Measurements from ENCODE around the gene TECPR1. TPM values are rescaled to one million over a fixed set of nuclear protein-coding genes. Genes with fewer than 3 reads are reported as not detected.

TECPR1 gene
- total RNA-seq, 4 donors from 2014 or later, result 19.6 to 61.8 (median 26.3) TPM

DNA sequence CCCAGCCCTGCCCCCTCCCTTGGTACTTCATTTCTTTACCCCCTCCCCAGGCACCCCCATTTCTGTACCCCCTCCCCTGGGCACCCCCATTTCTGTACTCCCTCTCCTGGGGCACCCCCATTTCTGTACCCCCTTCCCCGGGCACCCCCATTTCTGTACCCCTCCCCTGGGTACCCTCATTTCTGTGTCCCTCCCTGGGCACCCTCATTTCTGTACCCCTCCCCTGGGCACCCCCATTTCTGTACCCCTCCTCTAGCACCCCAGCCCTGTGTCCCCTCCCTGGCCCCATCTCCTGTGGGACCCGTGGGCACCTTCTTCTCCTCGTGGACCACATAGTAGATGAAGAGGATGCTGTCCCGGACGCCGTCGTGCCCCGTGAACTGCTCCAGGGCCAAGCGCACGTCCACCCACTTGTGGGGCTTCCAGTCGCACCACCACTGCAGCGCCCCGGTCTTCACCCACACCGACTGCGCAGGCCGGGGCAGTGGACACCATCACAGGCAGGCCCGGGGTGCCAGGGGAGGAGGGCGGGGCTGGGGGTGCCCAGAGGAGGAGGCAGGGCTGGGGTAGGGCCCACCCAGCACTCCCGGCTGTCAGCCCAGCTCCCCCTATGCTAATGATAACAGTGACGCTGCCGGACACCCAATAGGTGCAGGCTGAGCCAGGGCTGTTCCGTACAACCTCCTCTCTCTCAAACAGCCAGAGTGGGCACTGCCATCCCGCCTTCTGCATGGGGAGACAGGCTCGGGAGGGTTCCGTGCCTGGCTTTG, 20.4 kb downstream of the TECPR1 start:
- Histone ChIP-seq H3K4me1 (no peaks in the 10 kb centered on the region), H3K9me3 (no peaks in the 10 kb centered on the region), H3K36me3 (peaks cover 0 to 9% of the 10 kb centered on the region in 2 donors), H3K27me3 (no peaks in the 10 kb centered on the region), H3K4me3 (replicated peaks in 1 of 3) (no peak overlapping the region), H3K27ac (no peak overlapping the region)
- DNase-seq, result no peak
- TF ChIP-seq, protein P1, sequence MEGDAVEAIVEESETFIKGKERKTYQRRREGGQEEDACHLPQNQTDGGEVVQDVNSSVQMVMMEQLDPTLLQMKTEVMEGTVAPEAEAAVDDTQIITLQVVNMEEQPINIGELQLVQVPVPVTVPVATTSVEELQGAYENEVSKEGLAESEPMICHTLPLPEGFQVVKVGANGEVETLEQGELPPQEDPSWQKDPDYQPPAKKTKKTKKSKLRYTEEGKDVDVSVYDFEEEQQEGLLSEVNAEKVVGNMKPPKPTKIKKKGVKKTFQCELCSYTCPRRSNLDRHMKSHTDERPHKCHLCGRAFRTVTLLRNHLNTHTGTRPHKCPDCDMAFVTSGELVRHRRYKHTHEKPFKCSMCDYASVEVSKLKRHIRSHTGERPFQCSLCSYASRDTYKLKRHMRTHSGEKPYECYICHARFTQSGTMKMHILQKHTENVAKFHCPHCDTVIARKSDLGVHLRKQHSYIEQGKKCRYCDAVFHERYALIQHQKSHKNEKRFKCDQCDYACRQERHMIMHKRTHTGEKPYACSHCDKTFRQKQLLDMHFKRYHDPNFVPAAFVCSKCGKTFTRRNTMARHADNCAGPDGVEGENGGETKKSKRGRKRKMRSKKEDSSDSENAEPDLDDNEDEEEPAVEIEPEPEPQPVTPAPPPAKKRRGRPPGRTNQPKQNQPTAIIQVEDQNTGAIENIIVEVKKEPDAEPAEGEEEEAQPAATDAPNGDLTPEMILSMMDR (IDR thresholded peaks at IDR 0.05), result no peak
- TF ChIP-seq POLR2A (IDR thresholded peaks at IDR 0.05), result no peak
- intact Hi-C loops (cut with DNase I), result no loop called here
- 87 to 95% methylated on average over 11 to 15 of the region's 25 CpGs for WGBS, 2 donors

DNA sequence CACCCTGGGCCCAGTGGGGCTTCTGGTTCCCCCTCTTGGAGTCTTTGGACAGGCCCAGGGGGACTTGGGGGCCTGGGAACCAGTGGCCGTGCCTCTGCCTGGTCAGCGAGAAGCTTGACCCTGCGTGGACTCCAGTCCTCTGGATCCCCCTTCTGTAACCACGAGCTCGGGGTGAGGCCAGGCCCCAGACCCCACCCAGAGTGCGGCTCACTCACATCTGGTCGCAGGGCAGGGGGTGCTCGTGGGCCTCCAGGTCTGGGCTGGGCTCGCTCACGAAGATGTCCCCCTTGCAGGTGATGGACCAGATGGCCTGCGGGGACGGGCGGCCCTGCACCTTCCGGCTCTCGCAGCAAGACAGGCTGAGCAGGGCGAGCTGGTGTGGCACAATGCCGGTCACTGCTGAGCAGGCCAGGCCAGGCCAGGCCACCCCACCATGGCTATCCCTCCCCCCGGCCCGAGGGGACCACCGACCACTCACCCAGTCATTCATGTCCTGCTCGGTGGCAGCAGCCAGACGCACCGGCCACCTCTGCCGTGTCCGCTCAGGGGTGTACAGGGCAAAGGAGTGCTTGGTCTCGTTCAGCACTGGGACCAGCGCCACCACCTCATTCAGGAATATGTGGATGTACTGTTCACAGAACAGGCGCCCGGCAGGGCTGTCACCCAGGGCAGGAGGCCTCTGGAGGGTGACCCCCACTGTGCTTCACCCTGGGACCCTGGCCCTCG, 21.1 kb downstream of the TECPR1 start:
- Histone ChIP-seq H3K36me3 (peaks cover 0 to 9% of the 10 kb centered on the region in 2 donors), H3K9me3 (no peaks in the 10 kb centered on the region), H3K27me3 (no peaks in the 10 kb centered on the region), H3K27ac (no peak overlapping the region), H3K4me3 (replicated peaks in 1 of 3) (no peak overlapping the region), H3K4me1 (no peaks in the 10 kb centered on the region)
- no peak for DNase-seq
- intact Hi-C loops (cut with DNase I), result no loop called here
- TF ChIP-seq, protein P1 (IDR thresholded peaks at IDR 0.05), result no peak
- TF ChIP-seq POLR2A (IDR thresholded peaks at IDR 0.05), result no peak
- WGBS, 2 donors, result 93 to 95% methylated on average over 11 to 15 of the region's 30 CpGs

DNA sequence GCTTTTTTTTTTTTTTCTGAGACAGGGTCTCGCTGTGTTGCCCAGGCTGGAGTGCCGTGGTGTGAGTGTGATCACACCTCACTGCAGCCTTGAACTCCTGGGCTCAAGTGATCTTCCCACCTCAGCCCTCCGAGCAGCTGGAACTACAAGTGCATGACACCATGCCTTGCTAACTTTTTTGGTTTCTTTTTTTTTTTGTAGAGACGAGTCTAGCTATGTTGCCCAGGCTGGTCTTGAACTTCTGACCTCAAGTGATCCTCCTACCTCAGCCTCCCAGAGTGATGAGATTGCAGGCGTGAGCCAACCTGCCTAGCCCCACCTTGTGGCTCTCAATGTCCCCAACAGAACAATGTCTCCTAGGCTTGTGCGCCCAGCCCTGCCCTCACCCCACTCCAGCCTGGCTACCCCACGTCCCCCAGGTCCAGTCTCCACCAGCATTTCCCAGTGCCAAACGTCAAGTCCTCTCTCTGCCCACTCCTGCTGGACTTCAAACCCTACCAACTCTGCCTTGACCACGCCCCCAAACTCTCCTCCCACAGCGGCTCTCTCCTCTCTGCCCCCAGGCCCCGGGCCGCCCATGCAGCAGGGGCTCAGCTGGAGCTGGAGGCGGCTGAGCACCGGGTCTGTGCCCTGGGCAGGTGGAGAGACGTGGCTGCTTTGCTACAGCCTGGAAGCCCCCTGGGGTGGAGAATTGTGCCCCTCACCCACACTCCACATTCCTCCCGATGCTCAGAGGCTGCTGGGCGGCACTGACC, 21.9 kb downstream of the TECPR1 start:
- H3K4me3 ChIP-seq (replicated peaks in 1 of 3), result no peak overlapping the region
- H3K27me3 ChIP-seq, result no peaks in the 10 kb centered on the region
- H3K27ac ChIP-seq, result no peak overlapping the region
- H3K4me1 ChIP-seq, result no peaks in the 10 kb centered on the region
- TF ChIP-seq POLR2A (IDR thresholded peaks at IDR 0.05), result no peak
- TF ChIP-seq, protein P1 (IDR thresholded peaks at IDR 0.05), result no peak
- peaks cover 0 to 9% of the 10 kb centered on the region in 2 donors for H3K36me3 ChIP-seq
- 87 to 92% methylated on average over 12 to 15 of the region's 17 CpGs for whole genome bisulfite sequencing, 2 donors
- no peaks in the 10 kb centered on the region for H3K9me3 ChIP-seq
- no peak for DNase-seq
- intact Hi-C loops (cut with DNase I), result no loop called here

DNA sequence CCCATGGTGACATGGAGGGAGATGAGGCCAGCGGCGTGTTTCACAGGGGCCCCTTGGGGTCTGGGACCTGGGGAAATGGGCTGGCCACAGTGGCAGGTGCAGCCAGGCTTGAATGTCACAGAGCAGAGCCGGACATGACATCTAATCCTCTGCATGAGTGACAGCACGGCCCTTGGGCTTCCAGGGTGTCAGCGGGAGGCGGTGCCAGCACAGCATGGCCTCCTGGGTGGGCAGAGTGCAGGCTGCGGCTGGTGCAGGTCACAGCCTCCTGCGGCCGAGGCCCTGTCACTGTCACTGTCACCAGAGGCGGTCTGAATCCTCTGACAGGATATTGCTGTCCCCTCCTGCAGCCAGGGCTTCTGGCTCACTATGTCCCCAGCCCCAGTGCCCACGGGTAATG, 22.6 kb downstream of the TECPR1 start:
- H3K27me3 ChIP-seq, result no peaks in the 10 kb centered on the region
- no peak overlapping the region for H3K27ac ChIP-seq
- H3K4me3 ChIP-seq (replicated peaks in 1 of 3), result no peak overlapping the region
- peaks cover 0 to 9% of the 10 kb centered on the region in 2 donors for H3K36me3 ChIP-seq
- WGBS, 2 donors, result 89 to 100% methylated on average over 4 to 8 of the region's 11 CpGs
- intact Hi-C loops (cut with DNase I), result no loop called here
- TF ChIP-seq POLR2A (IDR thresholded peaks at IDR 0.05), result no peak
- TF ChIP-seq, protein P1 (IDR thresholded peaks at IDR 0.05), result no peak
- H3K9me3 ChIP-seq, result no peaks in the 10 kb centered on the region
- no peak for DNase-seq
- H3K4me1 ChIP-seq, result no peaks in the 10 kb centered on the region
